Hepatocyte (in vitro differentiated cells): ENCODE data around the gene NADSYN1. TPM values are rescaled to one million over a fixed set of nuclear protein-coding genes. Genes with fewer than 3 reads are reported as not detected.

ENCODE experiments used
- DNase-seq: peaks from one replicate; pipeline ENCODE4 v3.0.0-alpha.2; 2016; ENCODE audit warnings: low spot score
- H2AFZ ChIP-seq: fragments of 200-600 bp; sonication (generic); 2 replicates; pipeline ENCODE4 v1.6.0; 2016; ENCODE audit warnings: antibody characterized with exemption, mild to moderate bottlenecking
- H3K27ac ChIP-seq: fragments of 200-600 bp; sonication (generic); 2 replicates; pipeline ENCODE4 v1.5.1; 2016; ENCODE audit warnings: mild to moderate bottlenecking
- H3K27me3 ChIP-seq: fragments of 200-600 bp; sonication (generic); 2 replicates; pipeline ENCODE4 v1.6.1; 2016
- H3K36me3 ChIP-seq: fragments of 200-600 bp; sonication (generic); replicated peaks from 2 replicates; pipeline ENCODE4 v1.5.1; 2016; ENCODE audit warnings: low read depth; ENCODE audit not compliant: insufficient read depth
- H3K4me1 ChIP-seq: fragments of 200-600 bp; sonication (generic); 2 replicates; pipeline ENCODE4 v1.5.1; 2016; ENCODE audit warnings: mild to moderate bottlenecking, moderate library complexity; ENCODE audit not compliant: insufficient read depth
- H3K4me2 ChIP-seq: fragments of 200-600 bp; sonication (generic); 2 replicates; pipeline ENCODE4 v1.6.0; 2016
- H3K4me3 ChIP-seq: fragments of 200-600 bp; sonication (generic); 2 replicates; pipeline ENCODE4 v1.5.1; 2016; ENCODE audit warnings: mild to moderate bottlenecking
- H3K79me2 ChIP-seq: fragments of 200-600 bp; sonication (generic); 2 replicates; pipeline ENCODE4 v1.6.0; 2017; ENCODE audit warnings: mild to moderate bottlenecking
- H3K9me2 ChIP-seq: fragments of 200-600 bp; sonication (generic); replicated peaks from 2 replicates; pipeline ENCODE4 v1.6.0; 2017; ENCODE audit warnings: mild to moderate bottlenecking; ENCODE audit not compliant: insufficient read depth
- H3K9me3 ChIP-seq: fragments of 200-600 bp; sonication (generic); 2 replicates; pipeline ENCODE4 v1.5.1; 2016; ENCODE audit warnings: low read depth, mild to moderate bottlenecking
- H4K20me1 ChIP-seq: fragments of 200-600 bp; sonication (generic); 2 replicates; pipeline ENCODE4 v1.6.0; 2016; ENCODE audit warnings: mild to moderate bottlenecking; ENCODE audit not compliant: insufficient read depth, poor library complexity, severe bottlenecking
- EZH2 ChIP-seq: fragments of 200-600 bp; sonication (generic); IDR thresholded peaks from 2 replicates; pipeline ENCODE4 v1.6.1; 2016; ENCODE audit warnings: antibody characterized with exemption, mild to moderate bottlenecking, borderline replicate concordance
- EZH2phosphoT487 ChIP-seq: fragments of 200-600 bp; sonication (generic); IDR thresholded peaks from one replicate; pipeline ENCODE4 v1.6.1; 2018; ENCODE audit warnings: antibody characterized with exemption, mild to moderate bottlenecking, low read depth, moderate library complexity; ENCODE audit not compliant: unreplicated experiment, severe bottlenecking
- WGBS: methylation state at CpG from one replicate; pipeline ENCODE4 v1.1.6; 2016; ENCODE audit warnings: low lambda C conversion rate; ENCODE audit errors: missing lambda C conversion rate; 5-methylcytosine and 5-hydroxymethylcytosine counted together
- polyA plus RNA-seq: library from polyadenylated mRNA; unstranded; fragments of >200 nt; fragmentation: Nextera tagmentation; extraction: Ambion mirVana; gene quantifications from 2 replicates; pipeline ENCODE4 v1.2.1, GENCODE V29; 2016
- total RNA-seq: library from RNA; depleted of rRNA; stranded (reverse); fragments of >200 nt; gene quantifications from 2 replicates; pipeline ENCODE4 v1.2.3, GENCODE V29; 2014
- TF ChIP-seq, protein P1 (sequence below): fragments of 200-600 bp; sonication (generic); IDR thresholded peaks from 2 replicates; pipeline ENCODE4 v1.5.1; 2016; ENCODE audit warnings: antibody characterized with exemption, mild to moderate bottlenecking; ENCODE audit not compliant: poor library complexity

NADSYN1 gene
- total and polyA plus RNA-seq, 2 experiments from 2014 or later: 42.0 to 43.7 TPM

DNA sequence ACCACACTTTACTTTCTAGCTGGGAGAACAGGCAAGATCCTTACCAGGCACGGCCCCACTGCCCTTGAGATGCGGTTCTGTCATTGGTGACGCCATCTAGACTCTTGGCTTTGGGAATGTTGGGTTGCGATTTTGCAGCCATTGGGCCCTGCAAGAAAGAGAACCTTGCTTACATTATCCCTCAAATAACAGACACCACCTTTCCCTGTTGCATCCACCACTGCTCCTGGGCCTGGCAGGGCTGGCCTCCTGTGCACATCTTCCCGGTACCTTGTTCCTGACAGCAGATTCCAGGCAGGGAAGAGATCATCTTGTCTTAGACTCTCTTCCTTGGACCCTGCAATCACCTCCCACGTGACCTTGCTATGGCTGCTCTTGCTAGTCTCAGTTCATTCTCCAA is 8.2 kb upstream of the NADSYN1 start:
- WGBS: 96% methylated on average over 6 of the region's 6 CpGs
- no peak overlapping the region for H3K4me2 ChIP-seq
- H3K79me2 ChIP-seq: peaks cover 40% of the 10 kb centered on the region
- H3K27me3 ChIP-seq: no peaks in the 10 kb centered on the region
- no peak overlapping the region for H3K4me3 ChIP-seq
- H4K20me1 ChIP-seq: peaks cover 6% of the 10 kb centered on the region
- H3K36me3 ChIP-seq: no peaks in the 10 kb centered on the region
- TF ChIP-seq EZH2phosphoT487 (no peak), EZH2 (no peak)
- TF ChIP-seq, protein P1, sequence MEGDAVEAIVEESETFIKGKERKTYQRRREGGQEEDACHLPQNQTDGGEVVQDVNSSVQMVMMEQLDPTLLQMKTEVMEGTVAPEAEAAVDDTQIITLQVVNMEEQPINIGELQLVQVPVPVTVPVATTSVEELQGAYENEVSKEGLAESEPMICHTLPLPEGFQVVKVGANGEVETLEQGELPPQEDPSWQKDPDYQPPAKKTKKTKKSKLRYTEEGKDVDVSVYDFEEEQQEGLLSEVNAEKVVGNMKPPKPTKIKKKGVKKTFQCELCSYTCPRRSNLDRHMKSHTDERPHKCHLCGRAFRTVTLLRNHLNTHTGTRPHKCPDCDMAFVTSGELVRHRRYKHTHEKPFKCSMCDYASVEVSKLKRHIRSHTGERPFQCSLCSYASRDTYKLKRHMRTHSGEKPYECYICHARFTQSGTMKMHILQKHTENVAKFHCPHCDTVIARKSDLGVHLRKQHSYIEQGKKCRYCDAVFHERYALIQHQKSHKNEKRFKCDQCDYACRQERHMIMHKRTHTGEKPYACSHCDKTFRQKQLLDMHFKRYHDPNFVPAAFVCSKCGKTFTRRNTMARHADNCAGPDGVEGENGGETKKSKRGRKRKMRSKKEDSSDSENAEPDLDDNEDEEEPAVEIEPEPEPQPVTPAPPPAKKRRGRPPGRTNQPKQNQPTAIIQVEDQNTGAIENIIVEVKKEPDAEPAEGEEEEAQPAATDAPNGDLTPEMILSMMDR: no peak
- no peak overlapping the region for H2AFZ ChIP-seq
- H3K9me2 ChIP-seq: no peaks in the 10 kb centered on the region
- no peaks in the 10 kb centered on the region for H3K9me3 ChIP-seq
- DNase-seq: no peak
- peaks cover 12% of the 10 kb centered on the region for H3K4me1 ChIP-seq
- H3K27ac ChIP-seq: no peak overlapping the region

GRCh38 chr11:71446150-71446549 is 6.9 kb upstream of the NADSYN1 start:
- Histone ChIP-seq H3K79me2 (peaks cover 43% of the 10 kb centered on the region), H3K4me3 (no peak overlapping the region), H3K27me3 (no peaks in the 10 kb centered on the region), H3K27ac (no peak overlapping the region), H3K4me1 (peaks cover 15% of the 10 kb centered on the region), H2AFZ (no peak overlapping the region), H3K9me2 (no peaks in the 10 kb centered on the region), H3K36me3 (no peaks in the 10 kb centered on the region), H4K20me1 (peaks cover 6% of the 10 kb centered on the region), H3K9me3 (no peaks in the 10 kb centered on the region), H3K4me2 (peak overlapping the region; percentile 88)
- TF ChIP-seq EZH2phosphoT487 (no peak), EZH2 (no peak)
- TF ChIP-seq, protein P1: no peak
- 94% methylated on average over 1 of the region's 1 CpG for WGBS
- DNase-seq: no peak

DNA sequence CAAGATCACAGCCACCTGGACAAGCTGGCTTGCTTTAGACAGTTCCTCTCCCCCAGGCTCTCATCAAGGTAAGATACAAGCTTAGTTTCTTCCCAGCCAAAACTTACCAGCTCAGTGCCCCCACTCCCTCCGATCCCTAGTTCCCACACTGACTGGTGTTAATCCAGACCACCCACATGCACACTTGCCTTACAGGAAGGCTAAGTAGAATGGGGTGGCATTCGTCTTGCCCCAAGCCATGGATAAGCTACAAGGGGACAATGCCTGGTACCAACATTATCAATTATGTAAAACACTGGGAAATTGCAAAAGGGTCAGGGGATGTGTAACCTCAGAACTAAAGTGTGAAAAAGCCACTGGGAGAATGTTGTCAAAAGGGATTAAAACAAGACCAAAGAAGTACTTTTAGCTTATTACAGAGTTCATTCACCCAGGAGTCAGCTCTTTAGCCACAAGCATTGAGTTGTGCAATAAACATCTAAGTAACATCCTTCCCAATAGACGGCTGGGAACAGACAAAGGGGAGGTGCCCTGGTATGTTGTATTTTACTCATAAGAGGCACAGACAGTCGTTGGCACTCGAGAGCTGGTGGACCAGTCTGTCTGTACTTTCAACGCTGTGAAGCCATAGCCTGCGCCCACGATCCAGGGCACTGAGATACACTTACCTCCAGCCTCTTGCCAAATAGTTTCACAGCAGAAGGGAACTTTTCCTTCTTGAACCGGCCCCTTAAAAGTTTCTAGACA is 5.9 kb upstream of the NADSYN1 start:
- DNase-seq: peak; percentile 65
- WGBS: 30% methylated on average over 9 of the region's 9 CpGs
- Histone ChIP-seq H3K9me2 (no peaks in the 10 kb centered on the region), H3K36me3 (no peaks in the 10 kb centered on the region), H4K20me1 (peaks cover 6% of the 10 kb centered on the region), H3K4me1 (peaks cover 24% of the 10 kb centered on the region), H3K4me2 (peak overlapping the region; percentile 88), H2AFZ (peak overlapping the region; percentile 23), H3K27me3 (no peaks in the 10 kb centered on the region), H3K79me2 (peaks cover 43% of the 10 kb centered on the region), H3K4me3 (peak overlapping the region; percentile 78), H3K9me3 (no peaks in the 10 kb centered on the region), H3K27ac (peak overlapping the region; percentile 84)
- TF ChIP-seq EZH2 (no peak), EZH2phosphoT487 (no peak)
- TF ChIP-seq, protein P1: no peak
